K562 (cell line): ENCODE data around the gene TMED10.

Experiments used
- CTCF ChIP-seq, 3 experiments: IDR thresholded peaks in 2 of 3; conservative IDR thresholded peaks in 1 of 3; 2 replicates each; pipeline ENCODE4 v1.5.1; 2011 to 2012; ENCODE audit warnings: low read length in 3 of 3, mild to moderate bottlenecking in 3 of 3, control low read depth in 2 of 3, improper control_type of control experiment in 1 of 3, inconsistent platforms in 1 of 3, low read depth in 1 of 3, mixed read lengths in 1 of 3, moderate library complexity in 1 of 3; ENCODE audit not compliant: insufficient read depth in 2 of 3
- EHMT2 ChIP-seq: fragments of 450-650 bp; IDR thresholded peaks from 2 replicates; pipeline ENCODE4 v1.6.1; 2018; ENCODE audit warnings: antibody characterized with exemption
- NFE2 ChIP-seq: IDR thresholded peaks from 2 replicates; pipeline ENCODE4 v1.6.1; 2014; ENCODE audit warnings: antibody characterized with exemption, low read depth
- POLR2A ChIP-seq: fragments of 450-650 bp; conservative IDR thresholded peaks from 2 replicates; pipeline ENCODE4 v1.6.1; 2016
- TBL1XR1 ChIP-seq, 2 experiments: IDR thresholded peaks; 2 replicates each; pipeline ENCODE4 v1.6.1; 2012; ENCODE audit warnings: improper control_type of control experiment in 2 of 2, low read length in 2 of 2, mild to moderate bottlenecking in 1 of 2
- ZNF384 ChIP-seq: IDR thresholded peaks from 2 replicates; pipeline ENCODE4 v1.6.1; 2012; ENCODE audit warnings: low read depth, low read length, improper control_type of control experiment

GRCh38 chr14:75098682-75099081 lies 77.7 kb downstream of the TMED10 start:
- no peak for TF ChIP-seq POLR2A
- no peak for TF ChIP-seq ZNF384
- no peak for TF ChIP-seq EHMT2
- TF ChIP-seq NFE2: no peak
- TF ChIP-seq TBL1XR1 (IDR thresholded peaks at IDR 0.05; ENCODE audit: low read length in 2 of 2): no peak
- no peak for TF ChIP-seq CTCF (IDR thresholded peaks at IDR 0.05 in 2 of 3, conservative IDR thresholded peaks at IDR 0.05 in 1 of 3; ENCODE audit: insufficient read depth in 2 of 3, low read depth in 1 of 3, low read length in 3 of 3)
